GM06990 (cell line): ENCODE data around the gene EPC2.
"Not testable (repeated sequence)": the region's sequence is repeated elsewhere in the genome, so short reads cannot be mapped to it uniquely, and the experiment has no call there.

Source experiments
- DNase-seq: peaks from one replicate; pipeline ENCODE4 v3.0.0-alpha.2; 2011; ENCODE audit not compliant: insufficient read length; ENCODE audit errors: extremely low read depth
- H3K27me3 ChIP-seq: replicated peaks from 2 replicates; pipeline ENCODE4 v1.6.0; 2011; ENCODE audit warnings: low read length; ENCODE audit not compliant: control insufficient read depth, insufficient read depth
- H3K36me3 ChIP-seq: 2 replicates; pipeline ENCODE4 v1.5.1; 2011; ENCODE audit warnings: low read length; ENCODE audit not compliant: control insufficient read depth, insufficient read depth
- H3K4me3 ChIP-seq: replicated peaks from 2 replicates; pipeline ENCODE4 v1.5.1; 2011; ENCODE audit warnings: low read depth, mild to moderate bottlenecking, control low read depth, low read length
- CTCF ChIP-seq: IDR thresholded peaks from 2 replicates; pipeline ENCODE4 v1.5.1; 2011; ENCODE audit warnings: low read length, control low read depth, mild to moderate bottlenecking, inconsistent platforms; ENCODE audit not compliant: insufficient read depth, poor library complexity, severe bottlenecking

The EPC2 gene

GRCh38 chr2:148670773-148671172, 26.2 kb downstream of the EPC2 start:
- TF ChIP-seq CTCF = no peak
- H3K36me3 ChIP-seq = no peaks in the 10 kb centered on the region
- no peaks in the 10 kb centered on the region for H3K27me3 ChIP-seq
- no peak for DNase-seq
- no peak overlapping the region for H3K4me3 ChIP-seq

GRCh38 chr2:148674063-148675020, 29.8 kb downstream of the EPC2 start:
- DNase-seq = peak; percentile 9
- peak; percentile 70 for TF ChIP-seq CTCF
- no peaks in the 10 kb centered on the region for H3K36me3 ChIP-seq
- no peak overlapping the region for H3K4me3 ChIP-seq
- no peaks in the 10 kb centered on the region for H3K27me3 ChIP-seq

GRCh38 chr2:148675708-148676107, 31.2 kb downstream of the EPC2 start:
- no peak overlapping the region for H3K4me3 ChIP-seq
- TF ChIP-seq CTCF = no peak
- DNase-seq = no peak

GRCh38 chr2:148678302-148679179, 34.0 kb downstream of the EPC2 start:
- H3K36me3 ChIP-seq, DNase-seq, H3K27me3 ChIP-seq, H3K4me3 ChIP-seq: not testable (repeated sequence)

More at GRCh38 chr2:148675708-148676107, 31.2 kb downstream of the EPC2 start:
- H3K36me3 ChIP-seq = no peaks in the 10 kb centered on the region
- no peaks in the 10 kb centered on the region for H3K27me3 ChIP-seq

GRCh38 chr2:148680462-148680861, 35.9 kb downstream of the EPC2 start:
- H3K4me3 ChIP-seq = no peak overlapping the region
- DNase-seq = no peak
- no peak for TF ChIP-seq CTCF
- no peaks in the 10 kb centered on the region for H3K27me3 ChIP-seq
- no peaks in the 10 kb centered on the region for H3K36me3 ChIP-seq

- TF ChIP-seq CTCF = no peak
- Histone ChIP-seq H3K36me3 (no peaks in the 10 kb centered on the region), H3K27me3 (no peaks in the 10 kb centered on the region), H3K4me3 (no peak overlapping the region)
- no peak for DNase-seq
These were observed 36.9 kb downstream of the EPC2 start for GRCh38 chr2:148681443-148681842.

- not testable (repeated sequence) for H3K4me3 ChIP-seq, DNase-seq, H3K27me3 ChIP-seq, H3K36me3 ChIP-seq
These were observed 37.3 kb downstream of the EPC2 start for GRCh38 chr2:148681862-148682261.
